Airway epithelial cell (primary cell): ENCODE results near the gene XAGE1B. TPM values are rescaled to one million over a fixed set of nuclear protein-coding genes. Genes with fewer than 3 reads are reported as not detected.

ENCODE experiments used
- total RNA-seq: library from RNA; depleted of rRNA; stranded (reverse); fragments of >200 nt; gene quantifications from 2 replicates; pipeline ENCODE4 v1.2.3, GENCODE V29; 2015

XAGE1B gene, protein sequence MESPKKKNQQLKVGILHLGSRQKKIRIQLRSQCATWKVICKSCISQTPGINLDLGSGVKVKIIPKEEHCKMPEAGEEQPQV
- total RNA-seq: not detected in 2 replicates

DNA sequence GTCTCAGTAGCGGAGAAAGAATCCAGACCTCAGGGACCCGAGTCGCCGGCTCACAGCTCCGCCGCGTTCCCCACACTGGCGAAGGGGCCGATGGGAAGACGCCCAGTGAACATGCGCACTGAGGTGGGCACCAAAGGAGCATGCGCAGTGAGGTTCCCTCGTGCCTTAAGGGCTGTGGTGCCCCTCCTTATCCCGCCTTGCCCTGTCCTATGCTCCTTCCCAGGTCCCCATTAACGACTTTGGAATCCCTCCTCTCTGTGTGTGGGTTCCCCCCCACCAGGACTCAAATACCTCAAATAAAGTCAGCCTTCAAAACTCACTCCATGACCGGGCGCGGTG is at the start of gene XAGE1B:
Gene XAGE1B (minus strand): TSS at position 77 of the 339 bp plus-strand sequence. CDS start 1,536 bp downstream, outside the sequence.

DNA sequence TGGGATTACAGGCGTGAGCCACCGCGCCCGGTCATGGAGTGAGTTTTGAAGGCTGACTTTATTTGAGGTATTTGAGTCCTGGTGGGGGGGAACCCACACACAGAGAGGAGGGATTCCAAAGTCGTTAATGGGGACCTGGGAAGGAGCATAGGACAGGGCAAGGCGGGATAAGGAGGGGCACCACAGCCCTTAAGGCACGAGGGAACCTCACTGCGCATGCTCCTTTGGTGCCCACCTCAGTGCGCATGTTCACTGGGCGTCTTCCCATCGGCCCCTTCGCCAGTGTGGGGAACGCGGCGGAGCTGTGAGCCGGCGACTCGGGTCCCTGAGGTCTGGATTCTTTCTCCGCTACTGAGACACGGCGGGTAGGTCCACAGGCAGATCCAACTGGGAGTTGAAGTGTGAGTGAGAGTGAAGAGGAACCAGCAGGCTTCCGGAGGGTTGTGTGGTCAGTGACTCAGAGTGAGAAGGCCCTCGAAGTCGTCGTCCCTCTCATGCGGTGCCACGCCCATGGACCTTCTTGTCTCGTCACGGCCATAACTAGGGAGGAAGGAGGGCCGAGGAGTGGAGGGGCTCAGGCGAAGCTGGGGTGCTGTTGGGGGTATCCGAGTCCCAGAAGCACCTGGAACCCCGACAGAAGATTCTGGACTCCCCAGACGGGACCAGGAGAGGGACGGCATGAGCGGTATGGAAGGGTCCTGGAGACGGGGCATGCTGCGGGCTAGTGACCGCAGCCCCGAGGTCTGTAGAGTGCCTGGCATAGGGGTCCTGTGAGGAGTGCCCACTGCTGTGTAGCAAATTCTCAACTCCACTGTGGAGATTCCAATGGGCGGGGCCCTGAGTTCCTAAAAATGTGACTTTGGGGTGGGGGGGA is 21.1 kb downstream of the XAGE1B start, which contains the start of gene XAGE1A:
Gene XAGE1A (plus strand): TSS at position 264 of the 874 bp plus-strand sequence. CDS start 1,554 bp downstream, outside the sequence.

Other genes with a start within 250 kb of the XAGE1B start
- not detected in 2 replicates for gene XAGE2, start 148.0 kb downstream of the XAGE1B start, total RNA-seq
- not detected in 2 replicates for gene XAGE1A, start 21.3 kb downstream of the XAGE1B start, total RNA-seq
- gene SSX7, start 137.8 kb upstream of the XAGE1B start, total RNA-seq: not detected in 2 replicates
- not detected in 2 replicates for gene SSX2, start 190.1 kb upstream of the XAGE1B start, total RNA-seq
- not detected in 2 replicates for gene SSX2B, start 234.2 kb upstream of the XAGE1B start, total RNA-seq